Karpas-422 (cell line): ENCODE results near the gene H6PD. TPM values are rescaled to one million over a fixed set of nuclear protein-coding genes. Genes with fewer than 3 reads are reported as not detected.

Source experiments
- DNase-seq: peaks from one replicate; pipeline ENCODE4 v3.0.0-alpha.2; 2015
- H2AFZ ChIP-seq: fragments of 200-600 bp; sonication (generic); 2 replicates; pipeline ENCODE4 v1.6.1; 2014; ENCODE audit warnings: antibody characterized with exemption, low read length, mixed read lengths
- H3K27ac ChIP-seq: fragments of 200-600 bp; sonication (generic); 2 replicates; pipeline ENCODE4 v1.5.1; 2014; ENCODE audit warnings: mild to moderate bottlenecking, low read length, moderate library complexity
- H3K27me3 ChIP-seq: fragments of 200-600 bp; sonication (generic); 2 replicates; pipeline ENCODE4 v1.6.1; 2014; ENCODE audit warnings: low read length, mixed read lengths
- H3K36me3 ChIP-seq: fragments of 200-600 bp; sonication (generic); 2 replicates; pipeline ENCODE4 v1.6.1; 2014; ENCODE audit warnings: low read length, mixed read lengths; ENCODE audit not compliant: insufficient read depth
- H3K4me1 ChIP-seq: fragments of 200-600 bp; sonication (generic); 2 replicates; pipeline ENCODE4 v1.6.1; 2014; ENCODE audit warnings: mild to moderate bottlenecking, low read length, mixed read lengths
- H3K4me2 ChIP-seq: fragments of 200-600 bp; sonication (generic); 2 replicates; pipeline ENCODE4 v1.6.1; 2014; ENCODE audit warnings: low read length, low read depth, mild to moderate bottlenecking; ENCODE audit not compliant: poor library complexity, severe bottlenecking
- H3K4me3 ChIP-seq: fragments of 200-600 bp; sonication (generic); 2 replicates; pipeline ENCODE4 v1.5.1; 2014; ENCODE audit warnings: mild to moderate bottlenecking, antibody characterized with exemption, low read length, mixed read lengths
- H3K79me2 ChIP-seq: fragments of 200-600 bp; sonication (generic); 2 replicates; pipeline ENCODE4 v1.6.1; 2014; ENCODE audit warnings: mild to moderate bottlenecking, low read length, mixed read lengths
- H3K9ac ChIP-seq: fragments of 200-600 bp; sonication (generic); 2 replicates; pipeline ENCODE4 v1.6.0; 2014; ENCODE audit warnings: low read length
- H3K9me2 ChIP-seq: fragments of 200-600 bp; sonication (generic), shearing (Covaris generic); replicated peaks from 2 replicates; pipeline ENCODE4 v1.6.0; 2014; ENCODE audit warnings: mild to moderate bottlenecking, low read length, moderate library complexity; ENCODE audit not compliant: insufficient read depth
- H3K9me3 ChIP-seq: fragments of 300-700, 200-600 bp; sonication (generic); 2 replicates; pipeline ENCODE4 v1.6.1; 2014; ENCODE audit warnings: low read length, mixed read lengths
- H4K20me1 ChIP-seq: fragments of 200-600 bp; sonication (generic); 2 replicates; pipeline ENCODE4 v1.6.1; 2014; ENCODE audit warnings: mild to moderate bottlenecking, antibody characterized with exemption, low read length, low read depth; ENCODE audit not compliant: insufficient read depth
- total RNA-seq: library from RNA; depleted of rRNA; stranded (reverse); fragments of >200 nt; shearing (Covaris generic); gene quantifications from 2 replicates; pipeline ENCODE4 v1.2.3, GENCODE V29; 2014; ENCODE audit warnings: low replicate concordance

Gene H6PD
- total RNA-seq, 1 experiment from 2014 or later: 21.3 TPM

DNA sequence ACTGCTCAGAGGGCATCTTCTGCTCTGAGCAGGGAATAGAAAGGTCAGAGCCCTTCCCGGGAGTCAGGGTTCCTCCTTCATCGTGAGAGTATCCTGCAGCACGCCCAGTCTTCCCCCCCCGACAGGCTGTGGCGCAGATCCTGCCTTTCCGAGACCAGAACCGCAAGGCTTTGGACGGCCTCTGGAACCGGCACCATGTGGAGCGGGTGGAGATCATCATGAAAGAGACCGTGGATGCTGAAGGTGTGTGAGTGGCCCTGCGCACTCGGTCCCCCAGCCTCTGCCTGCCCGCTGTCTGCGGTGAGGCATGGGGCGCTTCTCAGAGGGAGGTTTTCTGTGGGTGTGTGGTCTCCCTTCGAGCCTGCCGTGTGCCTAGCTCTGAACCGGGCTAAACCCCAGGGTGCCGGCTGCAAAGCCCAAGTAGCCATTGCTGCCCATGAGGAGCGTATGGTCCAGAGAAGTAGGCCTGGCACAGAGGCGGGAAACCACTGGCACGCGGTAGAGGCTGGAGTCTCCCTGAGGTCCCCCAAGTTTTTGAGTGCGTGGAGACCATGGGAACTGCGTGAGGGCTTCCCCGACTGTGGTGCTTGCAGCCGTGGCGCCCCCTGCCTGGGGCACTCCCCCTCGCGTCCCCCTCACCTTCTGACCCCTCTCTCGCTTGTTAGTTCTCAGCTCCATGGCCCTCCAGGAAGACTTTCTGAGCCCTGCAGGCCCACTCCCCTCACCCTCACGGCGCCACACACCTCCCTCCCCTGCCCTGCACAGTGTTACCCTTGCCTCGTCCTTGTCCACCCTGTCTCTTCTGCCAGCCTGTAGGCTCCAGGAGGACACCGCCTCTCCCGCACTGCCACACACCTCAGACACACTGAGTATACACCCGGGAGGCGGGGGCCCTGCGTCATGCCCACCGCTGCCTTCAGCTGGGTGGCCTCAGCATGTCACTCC lies 12.5 kb downstream of the H6PD start:
- H3K9me2 ChIP-seq: no peaks in the 10 kb centered on the region
- DNase-seq: no peak
- no peaks in the 10 kb centered on the region for H3K9me3 ChIP-seq
- no peak overlapping the region for H3K9ac ChIP-seq
- H3K36me3 ChIP-seq: no peaks in the 10 kb centered on the region
- H3K4me1 ChIP-seq: no peaks in the 10 kb centered on the region
- H3K4me2 ChIP-seq: no peak overlapping the region
- no peak overlapping the region for H3K27ac ChIP-seq
- no peak overlapping the region for H3K4me3 ChIP-seq
- H3K79me2 ChIP-seq: peaks cover 4% of the 10 kb centered on the region; the same call in 1 of the 2 replicates
- H4K20me1 ChIP-seq: no peaks in the 10 kb centered on the region
- no peaks in the 10 kb centered on the region for H3K27me3 ChIP-seq
- no peak overlapping the region for H2AFZ ChIP-seq

DNA sequence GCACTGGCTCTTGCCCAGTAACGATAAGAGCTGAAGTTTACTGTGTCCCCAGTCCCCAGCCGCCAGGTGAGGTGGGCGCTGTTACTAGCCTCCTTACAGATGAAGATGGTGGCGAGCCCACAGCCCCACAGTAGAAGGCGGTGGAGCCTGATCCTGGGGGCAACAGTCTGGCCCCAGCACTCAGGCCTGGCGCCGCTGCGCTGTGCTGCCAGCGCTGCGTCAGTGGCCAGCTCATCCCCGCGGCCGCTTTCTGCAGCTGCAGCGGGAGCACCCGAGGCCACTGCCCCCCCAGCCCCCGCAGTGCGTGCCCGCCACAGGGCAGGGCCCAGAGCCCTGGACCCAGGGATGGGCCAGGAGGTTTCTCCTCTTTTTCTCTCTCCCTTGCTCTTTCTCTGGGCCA lies 13.3 kb downstream of the H6PD start:
- H3K36me3 ChIP-seq: no peaks in the 10 kb centered on the region
- no peaks in the 10 kb centered on the region for H3K4me1 ChIP-seq
- no peaks in the 10 kb centered on the region for H4K20me1 ChIP-seq
- H3K27ac ChIP-seq: no peak overlapping the region
- H3K4me3 ChIP-seq: no peak overlapping the region
- H3K4me2 ChIP-seq: no peak overlapping the region
- no peaks in the 10 kb centered on the region for H3K9me3 ChIP-seq
- H3K27me3 ChIP-seq: no peaks in the 10 kb centered on the region
- H3K9ac ChIP-seq: no peak overlapping the region
- H3K9me2 ChIP-seq: no peaks in the 10 kb centered on the region
- H2AFZ ChIP-seq: no peak overlapping the region
- DNase-seq: no peak
- peaks cover 4% of the 10 kb centered on the region; the same call in 1 of the 2 replicates for H3K79me2 ChIP-seq

DNA sequence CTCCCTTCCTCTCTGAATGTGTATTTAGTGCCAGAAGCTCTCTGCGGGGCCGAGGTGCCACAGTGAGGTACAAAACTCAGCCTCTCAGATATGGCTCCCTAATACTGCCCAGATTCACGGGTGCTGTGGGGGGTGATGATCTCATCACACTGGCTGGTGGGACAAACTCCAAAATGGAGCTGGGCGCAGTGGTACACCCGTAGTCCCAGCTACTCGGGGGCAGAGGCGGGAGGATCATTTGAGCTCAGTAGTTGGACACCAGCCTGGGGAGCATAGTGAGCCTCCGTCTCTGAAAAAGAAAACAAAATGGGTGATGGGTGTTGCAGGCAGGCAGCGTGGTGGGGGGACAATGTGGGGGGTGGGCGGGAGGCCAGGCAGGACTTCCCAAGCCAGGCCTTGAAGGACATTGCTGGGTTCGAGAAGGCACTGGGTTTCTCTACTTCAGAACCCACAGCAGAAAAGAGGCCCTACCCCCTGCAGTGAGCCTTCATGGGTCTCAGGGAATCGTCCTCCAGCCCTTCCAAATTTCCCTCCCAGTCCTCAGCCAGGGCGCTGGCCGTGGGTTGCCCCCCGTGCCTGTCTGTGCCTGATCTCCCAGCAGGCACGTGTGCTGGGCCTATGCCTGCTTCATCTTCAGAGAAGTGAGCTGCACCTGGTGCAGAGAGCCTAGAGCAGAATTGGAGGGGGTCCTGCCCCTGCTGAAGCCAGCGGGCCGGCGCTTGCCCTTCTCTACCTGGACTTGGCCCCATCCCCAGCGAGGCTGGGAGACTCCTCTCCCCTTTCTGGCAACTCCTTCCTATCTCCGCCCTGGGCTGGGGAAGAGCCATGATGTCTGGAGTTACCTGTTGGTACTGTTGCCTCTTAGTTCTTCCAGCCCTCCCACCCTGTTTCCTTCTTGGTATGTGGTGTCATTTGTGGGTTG lies 14.0 kb downstream of the H6PD start:
- Histone ChIP-seq H3K79me2 (peaks cover 4% of the 10 kb centered on the region; the same call in 1 of the 2 replicates), H3K9ac (no peak overlapping the region), H4K20me1 (no peaks in the 10 kb centered on the region), H3K4me3 (no peak overlapping the region), H3K27me3 (no peaks in the 10 kb centered on the region), H3K9me3 (no peaks in the 10 kb centered on the region), H3K27ac (no peak overlapping the region), H3K4me1 (no peaks in the 10 kb centered on the region), H2AFZ (no peak overlapping the region), H3K36me3 (no peaks in the 10 kb centered on the region), H3K9me2 (no peaks in the 10 kb centered on the region), H3K4me2 (no peak overlapping the region)
- no peak for DNase-seq

DNA sequence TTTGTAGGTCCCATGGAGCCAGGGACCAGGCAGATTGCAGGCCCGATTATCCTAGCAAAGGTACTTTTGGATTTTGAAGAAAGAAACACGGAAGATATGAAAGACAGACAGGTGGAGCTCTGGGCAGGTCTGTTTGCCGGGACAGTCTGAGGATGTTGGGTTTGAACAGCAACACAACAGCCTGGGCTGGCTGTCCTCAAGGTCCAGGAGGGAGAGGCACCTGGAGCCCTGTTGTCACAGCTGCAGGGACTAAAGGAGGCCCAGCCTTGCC lies 14.6 kb downstream of the H6PD start:
- Histone ChIP-seq H3K9me2 (no peaks in the 10 kb centered on the region), H2AFZ (no peak overlapping the region), H3K4me3 (no peak overlapping the region), H3K9me3 (no peaks in the 10 kb centered on the region), H3K4me1 (no peaks in the 10 kb centered on the region), H4K20me1 (no peaks in the 10 kb centered on the region), H3K27ac (no peak overlapping the region), H3K4me2 (no peak overlapping the region), H3K79me2 (peaks cover 4% of the 10 kb centered on the region; the same call in 1 of the 2 replicates), H3K9ac (no peak overlapping the region), H3K27me3 (no peaks in the 10 kb centered on the region), H3K36me3 (no peaks in the 10 kb centered on the region)
- no peak for DNase-seq

DNA sequence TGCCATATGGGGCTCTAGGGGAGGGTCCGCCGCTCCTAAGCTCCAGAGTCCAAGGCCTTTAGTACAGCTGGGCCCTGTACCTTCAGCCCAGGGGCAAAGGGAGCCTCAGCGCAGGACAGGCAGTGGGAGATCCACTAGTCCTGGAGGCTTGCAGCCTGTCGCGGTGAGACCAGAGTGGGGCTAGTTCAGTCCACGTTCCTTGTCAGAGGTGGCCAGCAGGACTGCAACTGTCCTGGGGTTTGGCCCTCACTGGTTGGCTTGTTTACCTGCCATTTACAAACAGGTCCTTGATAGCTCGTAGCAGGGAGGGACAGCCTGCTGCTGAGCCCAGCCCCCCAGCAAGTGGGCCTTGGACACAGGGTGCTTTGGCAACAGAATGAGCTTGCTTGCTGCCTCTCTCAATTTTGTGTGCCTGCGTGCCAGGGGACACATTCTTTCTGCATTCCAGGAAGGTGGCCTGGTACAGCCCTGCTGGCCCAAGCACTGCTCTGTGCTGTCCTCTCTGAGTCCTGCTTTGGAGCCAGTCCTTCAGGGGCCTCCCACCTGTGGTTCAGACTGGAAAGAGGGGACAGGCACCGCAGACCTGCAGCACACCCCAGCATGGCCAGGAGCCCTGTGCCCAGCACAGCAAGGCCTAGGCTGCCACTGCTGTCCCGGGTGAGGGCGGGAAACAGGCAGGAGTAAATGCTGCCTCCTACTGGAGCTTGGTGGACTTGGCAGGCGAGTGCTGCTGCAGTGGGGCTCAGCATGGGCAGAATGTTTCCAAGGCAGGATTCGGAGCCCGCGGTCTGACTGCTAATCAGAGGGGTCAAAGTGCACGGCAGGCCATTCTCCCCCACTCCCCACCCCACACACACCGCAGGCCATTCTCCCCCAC lies 15.2 kb downstream of the H6PD start:
- H3K9ac ChIP-seq: no peak overlapping the region
- H3K4me1 ChIP-seq: no peaks in the 10 kb centered on the region

DNA sequence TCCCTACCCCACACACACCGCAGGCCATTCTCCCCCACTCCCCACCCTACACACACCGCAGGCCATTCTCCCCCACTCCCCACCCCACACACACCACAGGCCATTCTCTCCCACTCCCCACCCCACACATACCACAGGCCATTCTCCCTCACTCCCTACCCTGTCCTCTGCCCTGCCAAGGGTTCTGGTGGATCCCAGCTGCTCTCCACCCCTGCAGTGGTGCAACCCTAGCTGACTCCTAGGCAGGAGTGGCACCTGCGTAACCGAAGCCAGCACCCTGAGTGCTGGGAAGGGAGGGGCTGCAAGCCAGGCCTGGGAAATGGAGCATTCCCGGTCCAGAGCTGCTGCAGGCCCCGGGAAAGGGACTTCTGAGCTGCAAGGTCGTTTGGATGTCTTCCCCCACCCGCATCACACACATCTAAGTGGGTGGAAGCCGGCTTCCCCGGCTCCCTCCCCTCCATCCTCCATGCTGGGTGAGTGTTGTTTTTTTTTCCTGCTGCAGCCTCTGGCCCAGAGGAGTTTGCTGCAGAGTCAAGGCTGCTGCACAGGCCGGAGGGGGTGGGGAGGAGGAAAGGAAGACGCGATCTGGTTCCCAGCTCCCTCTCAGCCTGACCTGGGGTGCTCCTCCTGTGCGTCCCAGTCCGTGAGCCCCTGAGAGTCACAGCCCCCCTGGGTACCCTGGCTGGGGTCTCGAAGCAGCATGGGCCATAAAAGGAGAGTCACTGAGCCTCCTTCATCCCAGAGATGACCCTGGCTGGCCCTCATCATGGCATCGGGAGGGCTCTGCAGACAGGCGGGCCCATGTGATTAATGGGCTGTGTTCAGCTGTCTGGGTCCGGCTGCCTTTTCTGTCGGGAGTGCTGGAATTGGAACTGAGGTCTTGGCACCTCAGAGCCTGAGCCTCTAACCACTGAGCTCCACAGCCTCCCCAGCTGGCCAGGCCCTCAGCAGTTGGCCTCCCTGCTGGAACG lies 16.1 kb downstream of the H6PD start:
- no peak overlapping the region for H2AFZ ChIP-seq
- no peaks in the 10 kb centered on the region for H3K27me3 ChIP-seq
- H3K79me2 ChIP-seq: no peaks in the 10 kb centered on the region
- no peaks in the 10 kb centered on the region for H3K9me3 ChIP-seq
- H4K20me1 ChIP-seq: no peaks in the 10 kb centered on the region
- no peak overlapping the region for H3K4me2 ChIP-seq
- no peaks in the 10 kb centered on the region for H3K4me1 ChIP-seq
- H3K27ac ChIP-seq: no peak overlapping the region
- no peak for DNase-seq
- H3K9me2 ChIP-seq: no peaks in the 10 kb centered on the region
- H3K4me3 ChIP-seq: no peak overlapping the region
- no peak overlapping the region for H3K9ac ChIP-seq
- no peaks in the 10 kb centered on the region for H3K36me3 ChIP-seq

More for the DNA sequence above, 15.2 kb downstream of the H6PD start:
- no peak overlapping the region for H2AFZ ChIP-seq
- no peaks in the 10 kb centered on the region for H4K20me1 ChIP-seq
- H3K9me3 ChIP-seq: no peaks in the 10 kb centered on the region
- no peaks in the 10 kb centered on the region for H3K9me2 ChIP-seq
- no peaks in the 10 kb centered on the region for H3K27me3 ChIP-seq
- H3K4me2 ChIP-seq: no peak overlapping the region
- H3K4me3 ChIP-seq: no peak overlapping the region
- peak; percentile 68 for DNase-seq
- no peak overlapping the region for H3K27ac ChIP-seq
- no peaks in the 10 kb centered on the region for H3K36me3 ChIP-seq
- H3K79me2 ChIP-seq: peaks cover 1% of the 10 kb centered on the region; the same call in 1 of the 2 replicates

DNA sequence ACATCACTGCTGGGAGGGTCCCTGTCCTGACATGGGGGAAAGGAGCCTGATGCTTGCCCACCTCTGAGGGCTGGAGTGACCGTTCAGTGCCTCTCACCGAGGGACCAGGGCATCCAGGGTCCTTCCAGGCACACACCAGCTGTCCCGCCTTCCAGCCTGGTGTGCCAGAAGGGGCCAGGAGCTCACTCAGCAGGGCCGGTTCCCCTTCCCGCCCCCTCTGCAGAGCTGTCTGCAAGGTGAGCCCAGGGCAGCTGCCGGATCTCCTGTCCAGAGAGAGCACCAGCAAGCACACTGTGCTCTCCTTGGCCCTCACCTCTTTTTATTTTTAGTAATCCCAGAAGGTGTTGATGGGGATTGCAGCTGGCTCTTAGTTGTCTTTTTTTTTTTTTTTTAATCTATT lies 16.9 kb downstream of the H6PD start:
- Histone ChIP-seq H3K79me2 (no peaks in the 10 kb centered on the region), H3K9ac (no peak overlapping the region), H4K20me1 (no peaks in the 10 kb centered on the region), H3K27ac (no peak overlapping the region), H3K9me3 (no peaks in the 10 kb centered on the region), H3K4me1 (no peaks in the 10 kb centered on the region), H3K4me2 (no peak overlapping the region), H2AFZ (no peak overlapping the region), H3K9me2 (no peaks in the 10 kb centered on the region), H3K4me3 (no peak overlapping the region), H3K36me3 (no peaks in the 10 kb centered on the region), H3K27me3 (no peaks in the 10 kb centered on the region)
- DNase-seq: no peak
